ENCODE measurements around the gene SOS2.

DNA sequence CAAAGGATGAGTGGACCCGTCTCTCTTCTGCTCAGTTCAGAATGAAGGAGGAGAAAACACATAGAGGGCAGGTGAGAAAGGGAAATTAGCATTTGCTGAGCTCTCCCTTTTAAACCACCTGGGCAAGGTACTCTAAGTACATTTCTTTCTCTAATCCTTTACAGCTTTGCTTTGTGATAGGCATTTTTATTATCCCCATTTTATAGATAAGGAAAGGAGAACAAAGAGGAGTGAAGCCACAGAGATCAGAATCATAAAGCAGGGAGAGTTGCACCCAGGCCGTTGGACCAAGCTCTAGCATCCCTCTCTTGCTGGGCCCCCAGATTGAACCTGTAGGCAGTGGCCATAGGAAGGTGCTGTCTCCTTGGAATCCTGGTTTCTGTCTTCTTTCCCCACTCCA lies 162.1 kb downstream of the SOS2 start:
- TF ChIP-seq, protein P1, sequence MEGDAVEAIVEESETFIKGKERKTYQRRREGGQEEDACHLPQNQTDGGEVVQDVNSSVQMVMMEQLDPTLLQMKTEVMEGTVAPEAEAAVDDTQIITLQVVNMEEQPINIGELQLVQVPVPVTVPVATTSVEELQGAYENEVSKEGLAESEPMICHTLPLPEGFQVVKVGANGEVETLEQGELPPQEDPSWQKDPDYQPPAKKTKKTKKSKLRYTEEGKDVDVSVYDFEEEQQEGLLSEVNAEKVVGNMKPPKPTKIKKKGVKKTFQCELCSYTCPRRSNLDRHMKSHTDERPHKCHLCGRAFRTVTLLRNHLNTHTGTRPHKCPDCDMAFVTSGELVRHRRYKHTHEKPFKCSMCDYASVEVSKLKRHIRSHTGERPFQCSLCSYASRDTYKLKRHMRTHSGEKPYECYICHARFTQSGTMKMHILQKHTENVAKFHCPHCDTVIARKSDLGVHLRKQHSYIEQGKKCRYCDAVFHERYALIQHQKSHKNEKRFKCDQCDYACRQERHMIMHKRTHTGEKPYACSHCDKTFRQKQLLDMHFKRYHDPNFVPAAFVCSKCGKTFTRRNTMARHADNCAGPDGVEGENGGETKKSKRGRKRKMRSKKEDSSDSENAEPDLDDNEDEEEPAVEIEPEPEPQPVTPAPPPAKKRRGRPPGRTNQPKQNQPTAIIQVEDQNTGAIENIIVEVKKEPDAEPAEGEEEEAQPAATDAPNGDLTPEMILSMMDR (IDR thresholded peaks at IDR 0.05) = no peak
- TF ChIP-seq POLR2AphosphoS5 (IDR thresholded peaks at IDR 0.05) = no peak
